Measurements from ENCODE around the gene SMIM7. TPM values are rescaled to one million over a fixed set of nuclear protein-coding genes. Genes with fewer than 3 reads are reported as not detected.

The SMIM7 gene
- 74.2 and 77.6 TPM in 2 replicates for total RNA-seq (2021)
- long read RNA-seq, transcript SMIM7-208 (5 exons, 2,776 nt) = major isoform, 307 of 405 reads
- long read RNA-seq, transcript SMIM7-207 (6 exons, 1,126 nt) = minor isoform, 8 of 405 reads
- long read RNA-seq, transcript SMIM7-214 (4 exons, 1,075 nt) = minor isoform, 23 of 405 reads
- long read RNA-seq, transcript SMIM7-215 (6 exons, 975 nt) = minor isoform, 16 of 405 reads
- long read RNA-seq, partial matches to known transcripts = 9 of 405 reads
- long read RNA-seq, other reads (novel, unspliced or antisense) = 23 of 405 reads

- WGBS (ENCODE audit: extremely low coverage, insufficient read length, low lambda C conversion rate) = no CpG with 5 or more reads among the region's 60 CpGs
- Histone ChIP-seq H2BK5ac (ENCODE audit: insufficient read length, low read length) (no peak within 1 kb of the TSS), H3K56ac (ENCODE audit: insufficient read length, low read depth, low read length) (no peak within 1 kb of the TSS), H3K79me1 (ENCODE audit: insufficient read depth, low read depth, low read length, poor library complexity, severe bottlenecking) (peaks cover 10% of the 10 kb centered on the region), H3K27me3 (ENCODE audit: insufficient read depth, low read length) (no peaks in the 10 kb centered on the region), H3K14ac (ENCODE audit: insufficient read depth, low read length) (peak within 1 kb of the TSS; percentile 94), H3K4ac (ENCODE audit: low read depth, low read length) (no peak within 1 kb of the TSS), H4K91ac (ENCODE audit: insufficient read length, low read depth, low read length) (no peak within 1 kb of the TSS), H3K18ac (ENCODE audit: insufficient read length, low read depth, low read length) (peak within 1 kb of the TSS; percentile 97), H2AK5ac (ENCODE audit: insufficient read length, low read length) (no peak within 1 kb of the TSS), H3T11ph (ENCODE audit: low read length) (no peak within 1 kb of the TSS), H4K20me1 (ENCODE audit: control insufficient read depth, insufficient read depth, insufficient read length) (no peaks in the 10 kb centered on the region), H2BK120ac (ENCODE audit: low read depth, low read length, poor library complexity, severe bottlenecking) (no peak within 1 kb of the TSS), H2BK12ac (ENCODE audit: insufficient read length, low read depth, low read length) (no peak within 1 kb of the TSS), H3K79me2 (ENCODE audit: insufficient read depth, low read length) (peaks cover 8% of the 10 kb centered on the region; the same call in 1 of the 2 replicates), H3K27ac (ENCODE audit: insufficient read length, low read depth, low read length) (no peak within 1 kb of the TSS), H2BK20ac (ENCODE audit: low read depth, low read length, poor library complexity, severe bottlenecking) (no peak within 1 kb of the TSS), H4K8ac (replicated peaks; ENCODE audit: insufficient read length, low read depth, low read length) (no peak within 1 kb of the TSS), H2AFZ (ENCODE audit: low read length) (no peak within 1 kb of the TSS), H4K5ac (ENCODE audit: insufficient read length, low read depth, low read length) (no peak within 1 kb of the TSS), H3K23ac (ENCODE audit: insufficient read length, low read depth, low read length) (no peak within 1 kb of the TSS), H3K4me1 (ENCODE audit: insufficient read depth, low read length) (no peaks in the 10 kb centered on the region), H2BK15ac (ENCODE audit: low read depth, low read length) (no peak within 1 kb of the TSS), H3K9ac (ENCODE audit: extremely low read depth, insufficient read length, low read length) (peak within 1 kb of the TSS; percentile 82), H3K4me2 (ENCODE audit: insufficient read depth, insufficient read length, low read length) (peak within 1 kb of the TSS; percentile 92), H3K23me2 (ENCODE audit: insufficient read length, low read depth, low read length, poor library complexity, severe bottlenecking) (peaks cover 5% of the 10 kb centered on the region), H3K9me3 (ENCODE audit: control insufficient read depth, low read depth, low read length) (no peaks in the 10 kb centered on the region)
- Mint-ChIP-seq H3K27ac (peak within 1 kb of the TSS; percentile 99 to 100 (median 100)), H3K4me1 (peaks cover 10 to 14% of the 10 kb centered on the region in 2 experiments), H3K36me3 (ENCODE audit: insufficient read depth in 1 of 3, low read depth in 3 of 3) (peaks cover 21 to 36% (median 31%) of the 10 kb centered on the region in 3 experiments), H3K27me3 (ENCODE audit: low read depth) (peaks cover 12% of the 10 kb centered on the region), H3K9me3 (no peaks in the 10 kb centered on the region), H3K4me3 (peak within 1 kb of the TSS; percentile 98 to 99)
- peak; percentile 99 for DNase-seq
- TF ChIP-seq, protein P1, sequence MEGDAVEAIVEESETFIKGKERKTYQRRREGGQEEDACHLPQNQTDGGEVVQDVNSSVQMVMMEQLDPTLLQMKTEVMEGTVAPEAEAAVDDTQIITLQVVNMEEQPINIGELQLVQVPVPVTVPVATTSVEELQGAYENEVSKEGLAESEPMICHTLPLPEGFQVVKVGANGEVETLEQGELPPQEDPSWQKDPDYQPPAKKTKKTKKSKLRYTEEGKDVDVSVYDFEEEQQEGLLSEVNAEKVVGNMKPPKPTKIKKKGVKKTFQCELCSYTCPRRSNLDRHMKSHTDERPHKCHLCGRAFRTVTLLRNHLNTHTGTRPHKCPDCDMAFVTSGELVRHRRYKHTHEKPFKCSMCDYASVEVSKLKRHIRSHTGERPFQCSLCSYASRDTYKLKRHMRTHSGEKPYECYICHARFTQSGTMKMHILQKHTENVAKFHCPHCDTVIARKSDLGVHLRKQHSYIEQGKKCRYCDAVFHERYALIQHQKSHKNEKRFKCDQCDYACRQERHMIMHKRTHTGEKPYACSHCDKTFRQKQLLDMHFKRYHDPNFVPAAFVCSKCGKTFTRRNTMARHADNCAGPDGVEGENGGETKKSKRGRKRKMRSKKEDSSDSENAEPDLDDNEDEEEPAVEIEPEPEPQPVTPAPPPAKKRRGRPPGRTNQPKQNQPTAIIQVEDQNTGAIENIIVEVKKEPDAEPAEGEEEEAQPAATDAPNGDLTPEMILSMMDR (conservative IDR thresholded peaks at IDR 0.05) = no peak
Measured at GRCh38 chr19:16659832-16660708, at the start of gene SMIM7. TSS of gene SMIM7 (minus strand) at chr19:16660144. CDS start at chr19:16660110, 34 bp downstream.

Measured in H9 (cell line).